Ramos (cell line): ENCODE results near the gene KCND3.

Experiments
- in situ Hi-C: fragments of 300-500 bp; cut with MboI; formaldehyde crosslinking; loops from one replicate; pipeline ENCODE4 v1.14.3; 2022; ENCODE audit warnings: low sequenced_read_pairs; ENCODE audit not compliant: unreplicated experiment

Gene KCND3

GRCh38 chr1:111792249-111792648, 197.2 kb downstream of the KCND3 start:
- in situ Hi-C loops: no loop called here

- in situ Hi-C loops: no loop called here
Observed at GRCh38 chr1:111791776-111792175, 197.7 kb downstream of the KCND3 start.

GRCh38 chr1:111789666-111790316, 199.7 kb downstream of the KCND3 start:
- in situ Hi-C loops: no loop called here

GRCh38 chr1:111789142-111789541, 200.3 kb downstream of the KCND3 start:
- in situ Hi-C loops: no loop called here

- in situ Hi-C loops: no loop called here
Observed at GRCh38 chr1:111786669-111787207, 202.7 kb downstream of the KCND3 start.

GRCh38 chr1:111784273-111784901, 205.1 kb downstream of the KCND3 start:
- in situ Hi-C loops: no loop called here

- in situ Hi-C loops: no loop called here
Observed at GRCh38 chr1:111779546-111779945, 209.9 kb downstream of the KCND3 start.

GRCh38 chr1:111778541-111779051, 210.9 kb downstream of the KCND3 start:
- in situ Hi-C loops: no loop called here

- in situ Hi-C loops: no loop called here
Observed at GRCh38 chr1:111778066-111778465, 211.4 kb downstream of the KCND3 start.

GRCh38 chr1:111777301-111777700, 212.2 kb downstream of the KCND3 start:
- in situ Hi-C loops: no loop called here

GRCh38 chr1:111776861-111777260, 212.6 kb downstream of the KCND3 start:
- in situ Hi-C loops: no loop called here

- in situ Hi-C loops: no loop called here
Observed at GRCh38 chr1:111776391-111776790, 213.1 kb downstream of the KCND3 start.

GRCh38 chr1:111775966-111776365, 213.5 kb downstream of the KCND3 start:
- in situ Hi-C loops: no loop called here

- in situ Hi-C loops: no loop called here
Observed at GRCh38 chr1:111770916-111771315, 218.6 kb downstream of the KCND3 start.

GRCh38 chr1:111769517-111770146, 219.8 kb downstream of the KCND3 start:
- in situ Hi-C loops: no loop called here

- in situ Hi-C loops: no loop called here
Observed at GRCh38 chr1:111768625-111769024, 220.8 kb downstream of the KCND3 start.

GRCh38 chr1:111768023-111768422, 221.4 kb downstream of the KCND3 start:
- in situ Hi-C loops: no loop called here

GRCh38 chr1:111762332-111762731, 227.1 kb downstream of the KCND3 start:
- in situ Hi-C loops: no loop called here

GRCh38 chr1:111761717-111762116, 227.8 kb downstream of the KCND3 start:
- in situ Hi-C loops: no loop called here

- in situ Hi-C loops: loop anchor here (10.0 kb wide), 1 partner anchor 534 kb away; the partner anchor contains the start of gene CHI3L2
Observed at GRCh38 chr1:111758373-111758772, 231.1 kb downstream of the KCND3 start.

GRCh38 chr1:111756124-111756513, 233.3 kb downstream of the KCND3 start:
- in situ Hi-C loops: loop anchor here (10.0 kb wide), 1 partner anchor 531 kb away; the partner anchor contains the start of gene CHI3L2
